Measurements from ENCODE around the gene GCGR. TPM values are rescaled to one million over a fixed set of nuclear protein-coding genes. Genes with fewer than 3 reads are reported as not detected.
"Not testable (repeated sequence)": the region's sequence is repeated elsewhere in the genome, so short reads cannot be mapped to it uniquely, and the experiment has no call there.

The GCGR gene
- total and polyA plus RNA-seq, 2 donors (not counting 1 experiment from before 2014, with no cell fraction given): not detected

GRCh38 chr17:81838753-81839255, 34.9 kb downstream of the GCGR start:
- Histone ChIP-seq H3K4me2 (replicated peaks; ENCODE audit: low read depth, low read length, poor library complexity, severe bottlenecking) (no peak overlapping the region), H3K4me3 (ENCODE audit: control extremely low read depth in 1 of 5, extremely low read depth in 1 of 5, insufficient read depth in 1 of 5, low read depth in 2 of 5, low read length in 4 of 5) (no peak overlapping the region), H3K4me1 (ENCODE audit: control insufficient read depth in 2 of 2, insufficient read depth in 2 of 2, low read length in 2 of 2) (peaks cover 4% of the 10 kb centered on the region in 2 donors), H4K20me1 (ENCODE audit: control insufficient read depth, insufficient read depth, low read length, poor library complexity, severe bottlenecking) (no peaks in the 10 kb centered on the region), H3K27me3 (replicated peaks in 1 of 4; ENCODE audit: control extremely low read depth in 1 of 4, control insufficient read depth in 3 of 4, insufficient read depth in 4 of 4, low read length in 3 of 4) (no peaks in the 10 kb centered on the region), H3K36me3 (replicated peaks in 1 of 2; ENCODE audit: control extremely low read depth in 1 of 2, control insufficient read depth in 1 of 2, extremely low read depth in 1 of 2, insufficient read depth in 2 of 2, low read length in 1 of 2) (peaks cover 0 to 12% of the 10 kb centered on the region in 2 experiments), H3K27ac (ENCODE audit: low read length in 2 of 2) (no peak overlapping the region), H3K9ac (ENCODE audit: low read length) (no peak overlapping the region), H3K79me2 (ENCODE audit: control insufficient read depth, insufficient read depth, low read length) (no peaks in the 10 kb centered on the region), H3K9me3 (ENCODE audit: control extremely low read depth in 1 of 3, control insufficient read depth in 2 of 3, insufficient read depth in 1 of 3, low read length in 2 of 3) (no peaks in the 10 kb centered on the region), H2AFZ (ENCODE audit: insufficient read depth, low read depth, low read length, poor library complexity, severe bottlenecking) (no peak overlapping the region)
- Mint-ChIP-seq H3K27ac (no peak overlapping the region), H3K27me3 (no peaks in the 10 kb centered on the region), H3K9me3 (ENCODE audit: insufficient read depth) (no peaks in the 10 kb centered on the region), H3K4me3 (no peak overlapping the region), H3K4me1 (peaks cover 2% of the 10 kb centered on the region)
- ChIA-PET POLR2A (no interaction called here), CTCF (no interaction called here)
- WGBS (ENCODE audit: insufficient coverage): 70% methylated on average over 16 of the region's 17 CpGs
- ATAC-seq (ENCODE audit: low read depth) (no peak), DNase-seq (no peak)
- TF ChIP-seq CTCF (IDR thresholded peaks at IDR 0.05) (no peak), EZH2 (IDR thresholded peaks at IDR 0.05; ENCODE audit: borderline replicate concordance, insufficient read depth, low read depth, low read length, poor library complexity, severe bottlenecking) (no peak)
- intact Hi-C loops (cut with micrococcal nuclease): no loop called here

GRCh38 chr17:81839301-81839700, 35.4 kb downstream of the GCGR start:
- H3K4me3 ChIP-seq (ENCODE audit: control extremely low read depth in 1 of 5, extremely low read depth in 1 of 5, insufficient read depth in 1 of 5, low read depth in 2 of 5, low read length in 4 of 5): no peak overlapping the region
- H3K4me1 ChIP-seq (ENCODE audit: control insufficient read depth in 2 of 2, insufficient read depth in 2 of 2, low read length in 2 of 2): no peaks in the 10 kb centered on the region
- no peaks in the 10 kb centered on the region for H3K9me3 Mint-ChIP-seq (ENCODE audit: insufficient read depth)
- TF ChIP-seq CTCF (IDR thresholded peaks at IDR 0.05): no peak
- no peak for TF ChIP-seq EZH2 (IDR thresholded peaks at IDR 0.05; ENCODE audit: borderline replicate concordance, insufficient read depth, low read depth, low read length, poor library complexity, severe bottlenecking)
- H3K79me2 ChIP-seq (ENCODE audit: control insufficient read depth, insufficient read depth, low read length): no peaks in the 10 kb centered on the region
- no peak overlapping the region for H3K27ac ChIP-seq (ENCODE audit: low read length in 2 of 2)
- peaks cover 2% of the 10 kb centered on the region for H3K4me1 Mint-ChIP-seq
- CTCF ChIA-PET: no interaction called here
- H3K9me3 ChIP-seq (ENCODE audit: control extremely low read depth in 1 of 3, control insufficient read depth in 2 of 3, insufficient read depth in 1 of 3, low read length in 2 of 3): no peaks in the 10 kb centered on the region
- no peak overlapping the region for H3K4me2 ChIP-seq (replicated peaks; ENCODE audit: low read depth, low read length, poor library complexity, severe bottlenecking)
- H3K4me3 Mint-ChIP-seq: no peak overlapping the region
- intact Hi-C loops (cut with micrococcal nuclease): no loop called here
- DNase-seq: no peak
- H4K20me1 ChIP-seq (ENCODE audit: control insufficient read depth, insufficient read depth, low read length, poor library complexity, severe bottlenecking): no peaks in the 10 kb centered on the region
- peaks cover 0 to 17% of the 10 kb centered on the region in 2 experiments for H3K36me3 ChIP-seq (replicated peaks in 1 of 2; ENCODE audit: control extremely low read depth in 1 of 2, control insufficient read depth in 1 of 2, extremely low read depth in 1 of 2, insufficient read depth in 2 of 2, low read length in 1 of 2)
- H3K27me3 ChIP-seq (replicated peaks in 1 of 4; ENCODE audit: control extremely low read depth in 1 of 4, control insufficient read depth in 3 of 4, insufficient read depth in 4 of 4, low read length in 3 of 4): no peaks in the 10 kb centered on the region
- no peak overlapping the region for H2AFZ ChIP-seq (ENCODE audit: insufficient read depth, low read depth, low read length, poor library complexity, severe bottlenecking)
- H3K27me3 Mint-ChIP-seq: no peaks in the 10 kb centered on the region
- no peak overlapping the region for H3K27ac Mint-ChIP-seq
- H3K9ac ChIP-seq (ENCODE audit: low read length): no peak overlapping the region
- 92% methylated on average over 12 of the region's 15 CpGs for WGBS (ENCODE audit: insufficient coverage)
- no peak for ATAC-seq (ENCODE audit: low read depth)
- POLR2A ChIA-PET: no interaction called here

GRCh38 chr17:81840059-81840458, 36.1 kb downstream of the GCGR start:
- H3K27ac ChIP-seq (ENCODE audit: low read length in 2 of 2); H3K9ac ChIP-seq (ENCODE audit: low read length); H3K9me3 Mint-ChIP-seq (ENCODE audit: insufficient read depth); CTCF ChIA-PET; H3K4me3 ChIP-seq (ENCODE audit: control extremely low read depth in 1 of 5, extremely low read depth in 1 of 5, insufficient read depth in 1 of 5, low read depth in 2 of 5, low read length in 4 of 5); ATAC-seq (ENCODE audit: low read depth); POLR2A ChIA-PET; H3K9me3 ChIP-seq (ENCODE audit: control extremely low read depth in 1 of 3, control insufficient read depth in 2 of 3, insufficient read depth in 1 of 3, low read length in 2 of 3); DNase-seq; H3K79me2 ChIP-seq (ENCODE audit: control insufficient read depth, insufficient read depth, low read length); intact Hi-C loops (cut with micrococcal nuclease); H3K4me3 Mint-ChIP-seq; H4K20me1 ChIP-seq (ENCODE audit: control insufficient read depth, insufficient read depth, low read length, poor library complexity, severe bottlenecking); H2AFZ ChIP-seq (ENCODE audit: insufficient read depth, low read depth, low read length, poor library complexity, severe bottlenecking); H3K27me3 ChIP-seq (replicated peaks in 1 of 4; ENCODE audit: control extremely low read depth in 1 of 4, control insufficient read depth in 3 of 4, insufficient read depth in 4 of 4, low read length in 3 of 4); H3K4me1 ChIP-seq (ENCODE audit: control insufficient read depth in 2 of 2, insufficient read depth in 2 of 2, low read length in 2 of 2); H3K27me3 Mint-ChIP-seq; H3K4me2 ChIP-seq (replicated peaks; ENCODE audit: low read depth, low read length, poor library complexity, severe bottlenecking); H3K4me1 Mint-ChIP-seq; H3K27ac Mint-ChIP-seq: not testable (repeated sequence)
- peaks cover 0 to 25% of the 10 kb centered on the region in 2 experiments for H3K36me3 ChIP-seq (replicated peaks in 1 of 2; ENCODE audit: control extremely low read depth in 1 of 2, control insufficient read depth in 1 of 2, extremely low read depth in 1 of 2, insufficient read depth in 2 of 2, low read length in 1 of 2)
- WGBS (ENCODE audit: insufficient coverage): 100% methylated on average over 5 of the region's 5 CpGs

Data from B cell (primary cell).